Keratinocyte (primary cell): ENCODE data around the gene RAP1GAP. TPM values are rescaled to one million over a fixed set of nuclear protein-coding genes. Genes with fewer than 3 reads are reported as not detected.

Experiments
- DNase-seq: peaks from one replicate; pipeline ENCODE4 v3.0.0-alpha.2; 2011; ENCODE audit warnings: low read depth, missing footprints, low spot score
- FAIRE-seq: peaks from 2 replicates; lab custom pipeline; 2011; peaks lifted over from hg19 to GRCh38; lab: Jason Lieb, UNC
- H2AFZ ChIP-seq: 2 replicates; pipeline ENCODE4 v1.6.0; 2012; ENCODE audit warnings: low read length, control low read depth, inconsistent platforms; ENCODE audit not compliant: control insufficient read depth
- H3K27ac ChIP-seq: 2 replicates; pipeline ENCODE4 v1.5.1; 2011; ENCODE audit warnings: low read length; ENCODE audit not compliant: control insufficient read depth, insufficient read depth
- H3K27me3 ChIP-seq: 3 replicates; pipeline ENCODE4 v1.6.0; 2011; ENCODE audit warnings: low read length; ENCODE audit not compliant: control insufficient read depth, insufficient read depth; ENCODE audit errors: extremely low read depth
- H3K36me3 ChIP-seq, 2 experiments: 2 replicates in 1 of 2; 3 replicates in 1 of 2; pipeline ENCODE4 v1.5.1; 2011; ENCODE audit warnings: low read length in 2 of 2, mild to moderate bottlenecking in 1 of 2; ENCODE audit not compliant: control insufficient read depth in 2 of 2, insufficient read depth in 2 of 2; ENCODE audit errors: extremely low read depth in 1 of 2
- H3K4me1 ChIP-seq: 3 replicates; pipeline ENCODE4 v1.5.1; 2011; ENCODE audit warnings: low read length; ENCODE audit not compliant: control insufficient read depth, insufficient read depth; ENCODE audit errors: extremely low read depth
- H3K4me2 ChIP-seq: 3 replicates; pipeline ENCODE4 v1.6.0; 2011; ENCODE audit warnings: low read depth, low read length; ENCODE audit not compliant: control insufficient read depth, insufficient read depth; ENCODE audit errors: extremely low read depth
- H3K4me3 ChIP-seq, 3 experiments: fragments of 200-600 bp in 1 of 3; sonication (generic) in 1 of 3; 2 replicates in 2 of 3; 3 replicates in 1 of 3; pipeline ENCODE4 v1.5.1; 2011 to 2016; ENCODE audit warnings: low read length in 3 of 3, mild to moderate bottlenecking in 3 of 3, control low read depth in 2 of 3, inconsistent platforms in 1 of 3, low read depth in 1 of 3, mixed read lengths in 1 of 3, mixed run types in 1 of 3, moderate library complexity in 1 of 3; ENCODE audit not compliant: control insufficient read depth in 2 of 3, insufficient read depth in 2 of 3; ENCODE audit errors: extremely low read depth in 1 of 3
- H3K79me2 ChIP-seq: 2 replicates; pipeline ENCODE4 v1.6.0; 2012; ENCODE audit warnings: low read length; ENCODE audit not compliant: control insufficient read depth, insufficient read depth
- H3K9ac ChIP-seq: 3 replicates; pipeline ENCODE4 v1.6.0; 2011; ENCODE audit warnings: low read length; ENCODE audit not compliant: control insufficient read depth, insufficient read depth; ENCODE audit errors: extremely low read depth
- H3K9me1 ChIP-seq: 3 replicates; pipeline ENCODE4 v1.6.0; 2011; ENCODE audit warnings: low read length; ENCODE audit not compliant: control insufficient read depth, insufficient read depth; ENCODE audit errors: extremely low read depth
- H3K9me3 ChIP-seq: 2 replicates; pipeline ENCODE4 v1.5.1; 2012; ENCODE audit warnings: low read depth, low read length; ENCODE audit not compliant: control insufficient read depth
- H4K20me1 ChIP-seq: 3 replicates; pipeline ENCODE4 v1.6.0; 2011; ENCODE audit warnings: low read length; ENCODE audit not compliant: control insufficient read depth, insufficient read depth; ENCODE audit errors: extremely low read depth
- EZH2 ChIP-seq: IDR thresholded peaks from one replicate; pipeline ENCODE4 v1.6.1; 2012; ENCODE audit warnings: inconsistent platforms, mild to moderate bottlenecking, low read length, moderate library complexity
- dilution Hi-C: fragments of 300-500 bp; cut with MboI; formaldehyde crosslinking; loops from one replicate; pipeline ENCODE4 v1.7.0; 2020; ENCODE audit warnings: low sequenced_read_pairs; ENCODE audit not compliant: extremely low pct_ligation_motif_present
- polyA plus RNA-seq, 5 experiments: library from polyadenylated mRNA; depleted of rRNA in 3 of 5; stranded (reverse) in 3 of 5; stranded (forward) in 1 of 5; unstranded in 1 of 5; fragments of >200 nt; gene quantifications; 1 replicate in 1 of 5; 2 replicates in 3 of 5; 3 replicates in 1 of 5; pipeline versions ENCODE4 v1.2.1 to v1.2.3, GENCODE V29; 2011 to 2012; ENCODE audit warnings: missing spikeins in 2 of 5, low read depth in 1 of 5, low replicate concordance in 1 of 5
- TF ChIP-seq, protein P1 (sequence below), 3 experiments: IDR thresholded peaks in 1 of 3; conservative IDR thresholded peaks in 1 of 3; optimal IDR thresholded peaks in 1 of 3; 2 replicates in 2 of 3; 3 replicates in 1 of 3; pipeline versions ENCODE3 to v1.5.1; 2011; ENCODE audit warnings: low read length in 3 of 3, mild to moderate bottlenecking in 3 of 3, moderate library complexity in 2 of 3, control low read depth in 1 of 3, inconsistent platforms in 1 of 3; ENCODE audit not compliant: insufficient read depth in 2 of 3; ENCODE audit errors: extremely low read depth in 1 of 3

Gene RAP1GAP
- polyA plus RNA-seq, 1 donor (not counting 4 experiments of a cell fraction or from before 2014, with no cell fraction given), result 1.1 TPM

DNA sequence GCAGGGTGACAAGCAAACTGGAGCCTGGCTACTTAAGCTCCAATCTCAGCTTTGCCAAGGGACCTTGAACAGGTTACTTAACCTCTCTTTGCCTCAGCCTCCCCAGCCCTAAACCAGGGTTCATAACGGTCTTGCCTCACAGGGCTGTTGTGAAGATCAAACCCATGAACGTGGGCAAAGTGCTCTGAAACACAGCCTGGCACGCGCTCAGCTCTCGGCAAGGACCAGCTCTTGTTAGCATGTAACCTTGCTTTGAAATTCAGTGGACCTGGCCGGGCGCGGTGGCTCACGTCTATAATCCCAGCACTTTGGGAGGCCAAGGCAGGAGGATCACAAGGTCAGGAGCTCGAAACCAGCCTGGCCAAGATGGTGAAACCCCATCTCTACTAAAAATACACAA lies 24.8 kb downstream of the RAP1GAP start:
- H3K9me1 ChIP-seq, result no peaks in the 10 kb centered on the region
- no peak overlapping the region for H3K4me2 ChIP-seq
- no peaks in the 10 kb centered on the region for H3K79me2 ChIP-seq
- no peaks in the 10 kb centered on the region for H3K36me3 ChIP-seq
- no peak overlapping the region for H3K9ac ChIP-seq
- peaks cover 8% of the 10 kb centered on the region for H3K4me1 ChIP-seq
- H3K9me3 ChIP-seq, result no peaks in the 10 kb centered on the region
- H4K20me1 ChIP-seq, result no peaks in the 10 kb centered on the region
- no peak for DNase-seq
- no peak overlapping the region for H3K4me3 ChIP-seq
- H3K27me3 ChIP-seq, result peaks cover 1% of the 10 kb centered on the region
- TF ChIP-seq, protein P1, sequence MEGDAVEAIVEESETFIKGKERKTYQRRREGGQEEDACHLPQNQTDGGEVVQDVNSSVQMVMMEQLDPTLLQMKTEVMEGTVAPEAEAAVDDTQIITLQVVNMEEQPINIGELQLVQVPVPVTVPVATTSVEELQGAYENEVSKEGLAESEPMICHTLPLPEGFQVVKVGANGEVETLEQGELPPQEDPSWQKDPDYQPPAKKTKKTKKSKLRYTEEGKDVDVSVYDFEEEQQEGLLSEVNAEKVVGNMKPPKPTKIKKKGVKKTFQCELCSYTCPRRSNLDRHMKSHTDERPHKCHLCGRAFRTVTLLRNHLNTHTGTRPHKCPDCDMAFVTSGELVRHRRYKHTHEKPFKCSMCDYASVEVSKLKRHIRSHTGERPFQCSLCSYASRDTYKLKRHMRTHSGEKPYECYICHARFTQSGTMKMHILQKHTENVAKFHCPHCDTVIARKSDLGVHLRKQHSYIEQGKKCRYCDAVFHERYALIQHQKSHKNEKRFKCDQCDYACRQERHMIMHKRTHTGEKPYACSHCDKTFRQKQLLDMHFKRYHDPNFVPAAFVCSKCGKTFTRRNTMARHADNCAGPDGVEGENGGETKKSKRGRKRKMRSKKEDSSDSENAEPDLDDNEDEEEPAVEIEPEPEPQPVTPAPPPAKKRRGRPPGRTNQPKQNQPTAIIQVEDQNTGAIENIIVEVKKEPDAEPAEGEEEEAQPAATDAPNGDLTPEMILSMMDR (optimal IDR thresholded peaks at IDR 0.05 in 1 of 3, IDR thresholded peaks at IDR 0.05 in 1 of 3, conservative IDR thresholded peaks at IDR 0.05 in 1 of 3; ENCODE audit: extremely low read depth in 1 of 3, insufficient read depth in 2 of 3, low read length in 3 of 3), result no peak
- TF ChIP-seq EZH2, result no peak
- no peak overlapping the region for H2AFZ ChIP-seq
- no peak overlapping the region for H3K27ac ChIP-seq
- FAIRE-seq, result no peak
- dilution Hi-C loops, result no loop called here

DNA sequence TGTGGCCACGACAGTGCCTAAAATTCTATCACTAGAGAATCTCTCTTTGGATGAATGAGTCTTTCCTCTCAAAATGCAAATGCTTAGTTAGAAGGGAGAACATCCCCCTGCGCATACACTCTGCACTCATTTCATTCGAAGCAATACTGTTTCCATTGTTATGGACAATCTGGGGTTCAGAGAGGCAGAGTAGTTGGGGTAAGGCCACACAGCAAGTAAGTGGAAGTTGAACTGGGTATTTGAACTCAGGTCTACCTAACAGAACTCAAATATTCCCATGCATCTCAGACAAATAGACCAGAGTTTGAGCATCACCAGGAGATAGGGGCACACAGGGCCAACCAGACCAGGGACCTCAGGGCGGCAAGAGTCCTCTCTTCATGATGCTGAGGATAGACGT lies 25.5 kb downstream of the RAP1GAP start:
- TF ChIP-seq, protein P1 (optimal IDR thresholded peaks at IDR 0.05 in 1 of 3, IDR thresholded peaks at IDR 0.05 in 1 of 3, conservative IDR thresholded peaks at IDR 0.05 in 1 of 3; ENCODE audit: extremely low read depth in 1 of 3, insufficient read depth in 2 of 3, low read length in 3 of 3), result no peak
- TF ChIP-seq EZH2, result no peak
- no peak overlapping the region for H3K4me3 ChIP-seq
- H3K4me2 ChIP-seq, result no peak overlapping the region
- no peak overlapping the region for H2AFZ ChIP-seq
- no peaks in the 10 kb centered on the region for H3K79me2 ChIP-seq
- H3K4me1 ChIP-seq, result peaks cover 15% of the 10 kb centered on the region
- no peak overlapping the region for H3K9ac ChIP-seq
- H3K27ac ChIP-seq, result no peak overlapping the region
- no peaks in the 10 kb centered on the region for H3K9me1 ChIP-seq
- no peaks in the 10 kb centered on the region for H4K20me1 ChIP-seq
- no peak for FAIRE-seq
- H3K36me3 ChIP-seq, result no peaks in the 10 kb centered on the region
- no peaks in the 10 kb centered on the region for H3K9me3 ChIP-seq
- no peaks in the 10 kb centered on the region for H3K27me3 ChIP-seq
- dilution Hi-C loops, result no loop called here
- no peak for DNase-seq
